ENCODE results near the gene TMEM255B. TPM values are rescaled to one million over a fixed set of nuclear protein-coding genes. Genes with fewer than 3 reads are reported as not detected.

TMEM255B gene
- total RNA-seq, 1 experiment from 2014 or later: 4.7 TPM

- TF ChIP-seq ZSCAN18 (CRISPR knock-in tag; IDR thresholded peaks at IDR 0.05) (no peak), ATF2 (CRISPR knock-in tag; IDR thresholded peaks at IDR 0.05; ENCODE audit: borderline replicate concordance, low read depth) (no peak), PREB (CRISPR knock-in tag; IDR thresholded peaks at IDR 0.05; ENCODE audit: borderline replicate concordance) (no peak), NFYB (CRISPR knock-in tag; conservative IDR thresholded peaks at IDR 0.05; ENCODE audit: low read depth) (no peak), ZBTB21 (CRISPR knock-in tag; IDR thresholded peaks at IDR 0.05; ENCODE audit: borderline replicate concordance) (no peak), NR3C1 (CRISPR knock-in tag; conservative IDR thresholded peaks at IDR 0.05; ENCODE audit: low read depth) (no peak), CREM (CRISPR knock-in tag; IDR thresholded peaks at IDR 0.05) (no peak), ZNF219 (CRISPR knock-in tag; IDR thresholded peaks at IDR 0.05; ENCODE audit: borderline replicate concordance) (no peak), CDX4 (CRISPR knock-in tag; IDR thresholded peaks at IDR 0.05; ENCODE audit: borderline replicate concordance) (no peak)
Measured at GRCh38 chr13:113769106-113769505, 10.1 kb downstream of the TMEM255B start (continued).

- ChIA-PET POLR2A (interaction anchor here (1.0 kb wide), 1 partner anchor 12 kb away, joined by 3 read pairs; no protein-coding TSS in a partner anchor), CTCF (no interaction called here)
- H3K4me1 Mint-ChIP-seq: peaks cover 12% of the 10 kb centered on the region
- no peaks in the 10 kb centered on the region for H3K27me3 Mint-ChIP-seq (ENCODE audit: low read depth)
- no peak overlapping the region for H3K27ac Mint-ChIP-seq
- DNase-seq (ENCODE audit: low spot score) (no peak), ATAC-seq (no peak)
- peaks cover 10% of the 10 kb centered on the region for H3K9me3 Mint-ChIP-seq
- no peak overlapping the region for H3K4me3 Mint-ChIP-seq
- no peaks in the 10 kb centered on the region; the same call in 1 of the 2 replicates for H3K36me3 Mint-ChIP-seq
- no peak for TF ChIP-seq ETV6 (CRISPR knock-in tag; IDR thresholded peaks at IDR 0.05)
- TF ChIP-seq IRF2 (CRISPR knock-in tag; IDR thresholded peaks at IDR 0.05; ENCODE audit: borderline replicate concordance, low read depth): no peak
- no peak for TF ChIP-seq ZNF121 (CRISPR knock-in tag; IDR thresholded peaks at IDR 0.05)
- TF ChIP-seq ATF1 (CRISPR knock-in tag; IDR thresholded peaks at IDR 0.05): no peak
- TF ChIP-seq GABPB1 (CRISPR knock-in tag; IDR thresholded peaks at IDR 0.05): no peak
- no peak for TF ChIP-seq E2F4 (CRISPR knock-in tag; IDR thresholded peaks at IDR 0.05; ENCODE audit: borderline replicate concordance, low read depth)
- TF ChIP-seq HMGA2 (CRISPR knock-in tag; IDR thresholded peaks at IDR 0.05): no peak
- TF ChIP-seq ZNF232 (CRISPR knock-in tag; IDR thresholded peaks at IDR 0.05): no peak
- TF ChIP-seq SMAD3 (CRISPR knock-in tag; IDR thresholded peaks at IDR 0.05; ENCODE audit: borderline replicate concordance): no peak
- TF ChIP-seq TP53 (CRISPR knock-in tag; IDR thresholded peaks at IDR 0.05): no peak
- TF ChIP-seq CREB1 (CRISPR knock-in tag; IDR thresholded peaks at IDR 0.05): no peak
- TF ChIP-seq ZNF138 (CRISPR knock-in tag; conservative IDR thresholded peaks at IDR 0.05): no peak
- no peak for TF ChIP-seq ZNF263 (CRISPR knock-in tag; IDR thresholded peaks at IDR 0.05; ENCODE audit: low read depth)
- no peak for TF ChIP-seq STAT6 (CRISPR knock-in tag; conservative IDR thresholded peaks at IDR 0.05; ENCODE audit: low read depth)
- TF ChIP-seq ZSCAN18 (CRISPR knock-in tag; IDR thresholded peaks at IDR 0.05): no peak
Measured at GRCh38 chr13:113769881-113770280, 10.9 kb downstream of the TMEM255B start.
